MM.1S (cell line): ENCODE measurements around the gene FSTL1.

Experiments used
- EZH2phosphoT487 ChIP-seq: fragments of 300-600 bp; sonication (generic); IDR thresholded peaks from 2 replicates; pipeline ENCODE4 v1.6.1; 2018; ENCODE audit warnings: antibody characterized with exemption, low read length
- TF ChIP-seq, protein P1 (sequence below): fragments of 300-600 bp; sonication (generic); IDR thresholded peaks from 2 replicates; pipeline ENCODE4 v1.5.1; 2016; ENCODE audit warnings: antibody characterized with exemption, low read length, mixed read lengths

DNA sequence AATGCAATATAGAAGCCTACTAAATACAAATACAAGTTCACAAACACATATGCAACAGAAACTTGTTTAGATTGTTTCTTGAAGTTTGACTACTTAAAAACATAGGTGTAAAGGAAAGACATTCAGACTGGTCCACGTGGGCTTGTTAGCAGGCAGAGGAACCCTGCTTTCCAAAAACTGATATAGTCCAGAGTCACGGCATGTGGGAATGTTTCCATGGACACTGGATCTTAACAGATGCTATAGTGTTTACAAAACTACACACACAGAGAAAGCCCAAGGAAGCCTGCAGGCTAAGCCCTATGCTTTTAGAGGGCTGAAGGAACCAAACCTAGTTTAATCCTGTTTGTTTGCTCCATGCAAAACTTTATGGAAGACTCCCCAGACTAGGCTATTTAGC lies 56.4 kb downstream of the FSTL1 start:
- TF ChIP-seq, protein P1, sequence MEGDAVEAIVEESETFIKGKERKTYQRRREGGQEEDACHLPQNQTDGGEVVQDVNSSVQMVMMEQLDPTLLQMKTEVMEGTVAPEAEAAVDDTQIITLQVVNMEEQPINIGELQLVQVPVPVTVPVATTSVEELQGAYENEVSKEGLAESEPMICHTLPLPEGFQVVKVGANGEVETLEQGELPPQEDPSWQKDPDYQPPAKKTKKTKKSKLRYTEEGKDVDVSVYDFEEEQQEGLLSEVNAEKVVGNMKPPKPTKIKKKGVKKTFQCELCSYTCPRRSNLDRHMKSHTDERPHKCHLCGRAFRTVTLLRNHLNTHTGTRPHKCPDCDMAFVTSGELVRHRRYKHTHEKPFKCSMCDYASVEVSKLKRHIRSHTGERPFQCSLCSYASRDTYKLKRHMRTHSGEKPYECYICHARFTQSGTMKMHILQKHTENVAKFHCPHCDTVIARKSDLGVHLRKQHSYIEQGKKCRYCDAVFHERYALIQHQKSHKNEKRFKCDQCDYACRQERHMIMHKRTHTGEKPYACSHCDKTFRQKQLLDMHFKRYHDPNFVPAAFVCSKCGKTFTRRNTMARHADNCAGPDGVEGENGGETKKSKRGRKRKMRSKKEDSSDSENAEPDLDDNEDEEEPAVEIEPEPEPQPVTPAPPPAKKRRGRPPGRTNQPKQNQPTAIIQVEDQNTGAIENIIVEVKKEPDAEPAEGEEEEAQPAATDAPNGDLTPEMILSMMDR = no peak
- no peak for TF ChIP-seq EZH2phosphoT487
